Measurements from ENCODE around the gene EIPR1. TPM values are rescaled to one million over a fixed set of nuclear protein-coding genes. Genes with fewer than 3 reads are reported as not detected.
"Not testable (repeated sequence)": the region's sequence is repeated elsewhere in the genome, so short reads cannot be mapped to it uniquely, and the experiment has no call there.

EIPR1 gene
- total RNA-seq, 1 experiment from 2014 or later, result 69.5 TPM

DNA sequence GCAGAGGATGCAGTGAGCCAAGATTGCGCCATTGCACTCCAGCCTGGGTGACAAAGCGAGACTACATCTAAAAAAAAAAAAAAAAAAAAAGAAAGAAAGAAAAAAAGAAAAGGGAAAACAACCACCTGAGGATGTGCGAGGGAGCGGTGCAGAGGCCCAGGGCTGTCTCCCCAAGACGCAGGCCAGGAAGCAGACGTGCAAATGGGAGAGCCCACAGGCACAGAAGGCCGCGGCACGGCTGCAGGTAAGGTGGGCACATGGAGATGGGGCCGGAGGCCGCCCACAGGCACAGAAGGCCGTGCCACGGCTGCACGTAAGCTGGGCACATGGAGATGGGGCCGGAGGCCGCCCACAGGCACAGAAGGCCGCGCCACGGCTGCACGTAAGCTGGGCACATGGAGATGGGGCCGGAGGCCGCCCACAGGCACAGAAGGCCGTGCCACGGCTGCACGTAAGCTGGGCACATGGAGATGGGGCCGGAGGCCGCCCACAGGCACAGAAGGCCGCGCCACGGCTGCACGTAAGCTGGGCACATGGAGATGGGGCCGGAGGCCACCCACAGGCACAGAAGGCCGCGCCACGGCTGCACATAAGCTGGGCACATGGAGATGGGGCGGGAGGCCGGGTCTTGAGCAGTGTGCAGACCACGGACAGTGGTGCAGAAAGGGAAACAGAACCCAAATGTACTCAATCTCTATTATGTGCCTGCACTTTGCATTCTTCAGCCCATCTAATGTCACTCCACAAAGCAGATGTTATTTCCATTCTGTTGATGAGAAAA, 93.6 kb downstream of the EIPR1 start:
- DNase-seq (ENCODE audit: low spot score), result not testable (repeated sequence)

DNA sequence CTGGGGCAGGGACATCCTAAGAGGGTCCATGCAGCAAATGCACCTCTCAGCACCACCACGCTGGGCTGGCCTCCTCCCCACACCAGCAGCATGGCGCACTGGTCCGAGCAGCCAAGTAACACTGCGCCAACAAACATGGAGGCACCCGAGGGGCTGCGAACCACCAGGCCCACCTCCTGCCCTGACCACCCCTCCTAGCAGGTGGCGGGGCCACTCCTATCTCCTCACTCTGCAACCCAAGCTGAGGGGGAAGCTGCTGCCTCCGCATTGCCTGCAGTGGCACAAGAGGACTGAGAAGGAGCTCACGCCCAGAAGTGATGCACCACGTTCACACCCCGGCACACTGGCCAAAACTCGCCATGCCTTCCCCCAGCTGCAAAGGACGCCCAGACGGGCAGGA, 94.4 kb downstream of the EIPR1 start:
- in situ Hi-C loops (cut with HindIII; ENCODE audit: low sequenced_read_pairs), result no loop called here
- DNase-seq (ENCODE audit: low spot score), result no peak

More for the DNA sequence above, 93.6 kb downstream of the EIPR1 start:
- in situ Hi-C loops (cut with HindIII; ENCODE audit: low sequenced_read_pairs), result not testable (repeated sequence)

GRCh38 chr2:3282056-3282998, 95.3 kb downstream of the EIPR1 start:
- in situ Hi-C loops (cut with HindIII; ENCODE audit: low sequenced_read_pairs), result no loop called here
- peak; percentile 95 for DNase-seq (ENCODE audit: low spot score)

- DNase-seq (ENCODE audit: low spot score), result no peak
- in situ Hi-C loops (cut with HindIII; ENCODE audit: low sequenced_read_pairs), result no loop called here
Measured at GRCh38 chr2:3280683-3281520, 96.7 kb downstream of the EIPR1 start.

DNA sequence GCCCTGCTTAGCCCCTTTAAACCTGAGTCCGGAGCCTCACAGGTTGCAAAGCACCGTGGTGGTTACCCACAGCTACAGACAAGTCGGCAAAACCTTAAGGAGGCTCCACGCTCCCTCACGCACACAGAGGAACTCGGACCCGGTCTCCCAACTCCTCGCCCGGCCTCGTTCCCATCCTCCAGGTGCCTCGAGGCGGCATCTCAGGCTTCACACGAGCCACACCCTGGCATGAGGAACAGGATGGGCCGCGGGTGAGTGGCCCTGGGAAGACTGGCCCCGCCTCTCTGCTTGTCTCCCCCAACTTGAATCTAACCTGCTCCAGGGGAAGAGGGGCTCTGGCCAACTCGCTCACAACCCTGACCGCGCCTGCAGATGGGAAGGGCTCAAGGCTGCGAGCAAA, 97.4 kb downstream of the EIPR1 start:
- no peak for DNase-seq (ENCODE audit: low spot score)
- in situ Hi-C loops (cut with HindIII; ENCODE audit: low sequenced_read_pairs), result no loop called here

DNA sequence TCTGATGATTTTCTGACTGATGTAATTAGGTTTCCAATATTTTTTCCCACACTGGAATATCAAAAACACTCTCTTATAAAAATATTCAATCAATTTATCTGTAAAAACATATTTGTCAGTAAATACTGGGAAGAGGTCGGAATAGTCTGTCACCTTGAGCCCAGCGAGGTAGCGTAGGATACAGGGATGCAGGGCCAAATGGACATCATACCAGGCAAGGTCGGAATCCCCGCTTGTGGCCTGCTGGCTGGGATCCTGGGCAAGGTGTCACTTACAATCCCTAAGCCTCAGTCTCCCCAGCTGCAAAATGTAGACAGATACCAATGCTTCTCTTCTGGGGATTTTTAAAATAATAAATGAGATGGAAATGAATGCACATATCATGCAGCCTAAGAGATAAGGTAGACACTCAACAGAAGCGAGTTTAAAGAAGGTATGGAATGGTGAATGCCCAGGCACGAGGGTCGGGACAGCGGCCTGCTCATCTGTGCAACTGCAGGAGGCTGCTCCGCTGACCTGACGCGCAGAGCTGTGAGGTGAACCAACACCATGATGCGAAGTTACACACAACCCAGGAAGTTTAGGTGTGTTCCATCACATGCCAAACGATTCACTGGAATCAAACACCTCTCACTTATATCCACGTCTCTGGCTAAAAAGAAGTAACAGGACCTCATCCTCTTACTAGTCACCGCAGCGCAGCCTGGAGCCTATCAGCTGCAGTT, 98.2 kb downstream of the EIPR1 start:
- DNase-seq (ENCODE audit: low spot score), result no peak
- in situ Hi-C loops (cut with HindIII; ENCODE audit: low sequenced_read_pairs), result no loop called here

DNA sequence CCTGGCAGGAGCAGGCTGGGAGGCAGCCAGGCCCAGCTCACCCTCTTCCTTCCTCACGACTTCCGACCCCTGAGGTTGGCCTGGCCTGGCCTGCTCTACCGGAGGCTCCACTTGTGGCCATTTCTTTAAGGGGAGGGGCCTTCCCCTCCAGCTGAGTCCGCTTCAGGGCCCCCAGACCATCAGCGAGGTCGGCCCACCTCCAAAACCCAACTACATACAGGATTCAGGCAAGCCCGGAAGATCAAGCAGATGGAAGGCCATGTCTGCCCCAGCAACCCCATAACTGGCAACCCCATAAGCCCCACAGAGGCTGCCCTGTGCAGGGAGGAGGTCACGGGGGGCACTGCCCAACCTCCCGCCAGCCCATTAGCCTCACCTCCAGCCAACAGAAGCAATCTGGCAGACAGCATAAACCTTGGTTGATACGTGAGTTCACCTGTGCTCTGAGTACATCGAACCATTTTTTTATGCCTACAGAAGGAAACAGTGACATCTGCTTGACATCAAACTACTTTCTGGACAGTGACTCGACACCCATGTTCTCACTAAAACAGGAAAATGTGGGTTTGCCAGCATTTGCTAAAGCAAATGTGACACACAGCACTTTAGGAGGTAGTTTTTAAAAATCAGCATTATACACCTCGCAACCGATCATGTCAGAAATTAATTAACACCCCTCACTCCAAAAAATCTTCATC, 98.9 kb downstream of the EIPR1 start:
- no peak for DNase-seq (ENCODE audit: low spot score)
- in situ Hi-C loops (cut with HindIII; ENCODE audit: low sequenced_read_pairs), result no loop called here

- DNase-seq (ENCODE audit: low spot score), result no peak
- in situ Hi-C loops (cut with HindIII; ENCODE audit: low sequenced_read_pairs), result no loop called here
Measured at GRCh38 chr2:3277748-3278520, 99.7 kb downstream of the EIPR1 start.

DNA sequence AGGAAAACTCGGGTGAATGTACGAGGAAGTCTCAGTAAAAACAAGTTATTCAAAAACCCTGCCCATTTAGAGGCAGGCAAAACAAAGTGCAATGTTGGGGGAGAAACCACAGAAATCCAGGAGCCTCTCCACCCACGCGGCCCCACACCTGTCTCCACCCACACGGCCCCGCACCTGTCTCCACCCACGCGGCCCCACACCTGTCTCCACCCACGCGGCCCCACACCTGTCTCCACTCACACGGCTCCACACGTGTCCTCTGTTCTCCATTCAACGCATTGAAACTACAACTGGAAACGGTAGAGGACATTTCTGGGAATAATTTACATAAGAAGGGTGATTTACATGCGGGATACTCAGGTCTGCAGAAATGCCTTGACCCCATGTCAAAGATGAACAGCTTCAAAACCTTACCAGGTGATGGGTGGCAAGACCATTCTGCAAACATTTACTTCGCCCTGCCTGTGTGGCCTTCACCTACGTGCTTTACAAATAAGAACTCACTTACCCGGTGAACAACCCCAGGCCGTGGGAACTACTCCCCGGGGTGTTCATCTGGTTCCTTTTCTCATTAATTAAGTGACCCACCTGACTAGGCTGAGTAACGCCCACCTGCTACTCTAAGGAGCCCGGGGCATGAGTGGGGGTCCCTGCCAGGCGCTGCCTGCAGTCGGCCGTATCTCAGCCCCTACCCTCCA, 100.4 kb downstream of the EIPR1 start:
- in situ Hi-C loops (cut with HindIII; ENCODE audit: low sequenced_read_pairs), result no loop called here

GRCh38 chr2:3272761-3273160, 104.9 kb downstream of the EIPR1 start:
- no peak for DNase-seq (ENCODE audit: low spot score)
- in situ Hi-C loops (cut with HindIII; ENCODE audit: low sequenced_read_pairs), result no loop called here

More for the DNA sequence above, 100.4 kb downstream of the EIPR1 start:
- DNase-seq (ENCODE audit: low spot score), result no peak

DNA sequence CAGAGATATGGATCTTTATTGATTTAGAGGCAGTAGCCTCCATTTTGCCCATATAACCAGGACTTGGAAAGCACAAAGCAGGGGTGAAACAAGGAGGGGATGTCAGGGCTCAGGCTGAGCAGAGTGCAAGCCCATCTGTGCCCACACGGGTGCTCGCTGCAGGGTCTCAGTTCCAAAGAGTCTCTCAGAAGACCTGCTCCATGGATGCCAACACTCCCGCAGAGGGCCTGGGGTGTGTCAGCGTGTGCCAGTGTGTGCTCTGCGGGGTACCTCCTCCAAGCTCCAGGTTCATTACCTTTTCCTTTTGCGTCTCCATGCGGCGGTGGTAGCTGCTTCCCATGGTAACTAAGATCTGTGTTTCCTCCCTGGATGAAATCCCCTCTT, 107.5 kb downstream of the EIPR1 start:
- in situ Hi-C loops (cut with HindIII; ENCODE audit: low sequenced_read_pairs), result no loop called here
- no peak for DNase-seq (ENCODE audit: low spot score)

DNA sequence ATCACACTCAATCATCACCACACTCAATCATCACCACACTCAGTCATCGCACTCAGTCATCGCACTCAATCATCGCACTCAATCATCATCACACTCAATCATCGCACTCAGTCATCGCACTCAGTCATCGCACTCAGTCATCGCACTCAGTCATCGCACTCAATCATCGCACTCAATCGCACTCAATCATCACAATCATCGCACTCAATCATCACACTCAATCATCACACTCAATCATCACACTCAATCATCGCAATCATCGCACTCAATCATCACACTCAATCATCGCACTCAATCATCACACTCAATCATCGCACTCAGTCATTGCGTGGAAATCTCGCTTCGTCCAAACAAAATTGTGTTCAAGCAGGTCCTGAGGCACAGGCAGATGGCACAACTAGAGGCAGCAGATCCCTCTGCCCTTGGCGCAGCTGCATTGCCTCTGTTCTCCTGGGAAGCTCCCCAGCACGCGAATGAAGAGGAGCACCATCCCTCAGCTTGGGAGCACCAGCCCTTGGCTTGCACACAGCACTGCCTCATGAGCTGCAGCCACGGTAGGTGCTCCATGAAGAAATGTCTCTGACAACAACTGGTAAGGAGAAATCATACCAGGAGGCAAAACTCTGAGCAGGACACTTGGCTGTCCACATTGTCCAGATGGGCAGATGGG, 108.1 kb downstream of the EIPR1 start:
- DNase-seq (ENCODE audit: low spot score), result no peak
- in situ Hi-C loops (cut with HindIII; ENCODE audit: low sequenced_read_pairs), result no loop called here

DNA sequence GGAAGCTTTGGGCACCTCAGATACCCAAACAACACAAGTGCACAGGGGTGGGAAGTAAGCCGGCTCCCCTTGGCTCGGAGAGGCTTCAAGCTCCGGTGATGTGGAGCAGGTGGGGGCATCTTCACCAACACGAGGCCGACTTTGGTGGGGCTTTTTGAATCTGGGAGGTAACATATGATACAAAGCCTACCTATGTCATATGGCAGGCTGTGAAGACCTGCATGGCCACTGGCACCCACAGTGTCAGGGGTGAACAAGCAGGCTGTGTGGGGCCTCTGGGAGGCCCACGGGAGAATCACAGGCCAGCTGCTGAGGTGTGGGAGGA, 109.0 kb downstream of the EIPR1 start:
- in situ Hi-C loops (cut with HindIII; ENCODE audit: low sequenced_read_pairs), result no loop called here
- no peak for DNase-seq (ENCODE audit: low spot score)

GRCh38 chr2:3267869-3268704, 109.5 kb downstream of the EIPR1 start:
- no peak for DNase-seq (ENCODE audit: low spot score)
- in situ Hi-C loops (cut with HindIII; ENCODE audit: low sequenced_read_pairs), result no loop called here

- in situ Hi-C loops (cut with HindIII; ENCODE audit: low sequenced_read_pairs), result no loop called here
- peak; percentile 66 for DNase-seq (ENCODE audit: low spot score)
Measured at GRCh38 chr2:3266925-3267867, 110.4 kb downstream of the EIPR1 start.
